Eye (tissue), 1 donor: ENCODE measurements around the gene KDM7A.
"Not testable (repeated sequence)": the region's sequence is repeated elsewhere in the genome, so short reads cannot be mapped to it uniquely, and the experiment has no call there.

Source experiments
- DNase-seq: peaks from one replicate; pipeline ENCODE4 v3.0.0-alpha.2; 2015

The KDM7A gene

GRCh38 chr7:140176811-140177702 lies at the start of gene KDM7A:
TSS of gene KDM7A (minus strand) at chr7:140176983. CDS start at chr7:140176937, 46 bp downstream.
- peak; percentile 97 for DNase-seq

- DNase-seq: no peak
Observed at GRCh38 chr7:140225562-140226249, 48.9 kb upstream of the KDM7A start.

- no peak for DNase-seq
Observed at GRCh38 chr7:140223515-140224221, 46.9 kb upstream of the KDM7A start.

GRCh38 chr7:140222814-140223213 lies 46.0 kb upstream of the KDM7A start:
- DNase-seq: no peak

- no peak for DNase-seq
Observed at GRCh38 chr7:140219672-140220524, 43.1 kb upstream of the KDM7A start.

- DNase-seq: no peak
Observed at GRCh38 chr7:140218656-140219055, 41.9 kb upstream of the KDM7A start.

- DNase-seq: no peak
Observed at GRCh38 chr7:140217750-140218501, 41.1 kb upstream of the KDM7A start.

- DNase-seq: no peak
Observed at GRCh38 chr7:140215281-140215680, 38.5 kb upstream of the KDM7A start.

GRCh38 chr7:140214075-140214684 lies 37.4 kb upstream of the KDM7A start:
- peak; percentile 40 for DNase-seq

- no peak for DNase-seq
Observed at GRCh38 chr7:140213684-140214074, 36.9 kb upstream of the KDM7A start.

- no peak for DNase-seq
Observed at GRCh38 chr7:140212100-140212881, 35.5 kb upstream of the KDM7A start.

- DNase-seq: no peak
Observed at GRCh38 chr7:140211698-140212097, 34.9 kb upstream of the KDM7A start.

- no peak for DNase-seq
Observed at GRCh38 chr7:140209866-140210609, 33.3 kb upstream of the KDM7A start.

GRCh38 chr7:140206616-140207389 lies 30.0 kb upstream of the KDM7A start:
- no peak for DNase-seq

GRCh38 chr7:140205600-140205999 lies 28.8 kb upstream of the KDM7A start:
- DNase-seq: no peak

- no peak for DNase-seq
Observed at GRCh38 chr7:140203556-140203955, 26.8 kb upstream of the KDM7A start.

- not testable (repeated sequence) for DNase-seq
Observed at GRCh38 chr7:140202942-140203341, 26.2 kb upstream of the KDM7A start.

GRCh38 chr7:140201393-140201792 lies 24.6 kb upstream of the KDM7A start:
- no peak for DNase-seq
